Keratinocyte (primary cell): ENCODE data around the gene INO80E. TPM values are rescaled to one million over a fixed set of nuclear protein-coding genes. Genes with fewer than 3 reads are reported as not detected.
A peak's percentile ranks its signal among the peaks of the same experiment; 100 is the strongest.

Experiments used
- DNase-seq: peaks from one replicate; pipeline ENCODE4 v3.0.0-alpha.2; 2011; ENCODE audit warnings: low read depth, missing footprints, low spot score
- FAIRE-seq: peaks from 2 replicates; lab custom pipeline; 2011; peaks lifted over from hg19 to GRCh38; lab: Jason Lieb, UNC
- H2AFZ ChIP-seq: 2 replicates; pipeline ENCODE4 v1.6.0; 2012; ENCODE audit warnings: low read length, control low read depth, inconsistent platforms; ENCODE audit not compliant: control insufficient read depth
- H3K27ac ChIP-seq: 2 replicates; pipeline ENCODE4 v1.5.1; 2011; ENCODE audit warnings: low read length; ENCODE audit not compliant: control insufficient read depth, insufficient read depth
- H3K27me3 ChIP-seq: 3 replicates; pipeline ENCODE4 v1.6.0; 2011; ENCODE audit warnings: low read length; ENCODE audit not compliant: control insufficient read depth, insufficient read depth; ENCODE audit errors: extremely low read depth
- H3K36me3 ChIP-seq, 2 experiments: 2 replicates in 1 of 2; 3 replicates in 1 of 2; pipeline ENCODE4 v1.5.1; 2011; ENCODE audit warnings: low read length in 2 of 2, mild to moderate bottlenecking in 1 of 2; ENCODE audit not compliant: control insufficient read depth in 2 of 2, insufficient read depth in 2 of 2; ENCODE audit errors: extremely low read depth in 1 of 2
- H3K4me1 ChIP-seq: 3 replicates; pipeline ENCODE4 v1.5.1; 2011; ENCODE audit warnings: low read length; ENCODE audit not compliant: control insufficient read depth, insufficient read depth; ENCODE audit errors: extremely low read depth
- H3K4me2 ChIP-seq: 3 replicates; pipeline ENCODE4 v1.6.0; 2011; ENCODE audit warnings: low read depth, low read length; ENCODE audit not compliant: control insufficient read depth, insufficient read depth; ENCODE audit errors: extremely low read depth
- H3K4me3 ChIP-seq, 3 experiments: fragments of 200-600 bp in 1 of 3; sonication (generic) in 1 of 3; 2 replicates in 2 of 3; 3 replicates in 1 of 3; pipeline ENCODE4 v1.5.1; 2011 to 2016; ENCODE audit warnings: low read length in 3 of 3, mild to moderate bottlenecking in 3 of 3, control low read depth in 2 of 3, inconsistent platforms in 1 of 3, low read depth in 1 of 3, mixed read lengths in 1 of 3, mixed run types in 1 of 3, moderate library complexity in 1 of 3; ENCODE audit not compliant: control insufficient read depth in 2 of 3, insufficient read depth in 2 of 3; ENCODE audit errors: extremely low read depth in 1 of 3
- H3K79me2 ChIP-seq: 2 replicates; pipeline ENCODE4 v1.6.0; 2012; ENCODE audit warnings: low read length; ENCODE audit not compliant: control insufficient read depth, insufficient read depth
- H3K9ac ChIP-seq: 3 replicates; pipeline ENCODE4 v1.6.0; 2011; ENCODE audit warnings: low read length; ENCODE audit not compliant: control insufficient read depth, insufficient read depth; ENCODE audit errors: extremely low read depth
- H3K9me1 ChIP-seq: 3 replicates; pipeline ENCODE4 v1.6.0; 2011; ENCODE audit warnings: low read length; ENCODE audit not compliant: control insufficient read depth, insufficient read depth; ENCODE audit errors: extremely low read depth
- H3K9me3 ChIP-seq: 2 replicates; pipeline ENCODE4 v1.5.1; 2012; ENCODE audit warnings: low read depth, low read length; ENCODE audit not compliant: control insufficient read depth
- H4K20me1 ChIP-seq: 3 replicates; pipeline ENCODE4 v1.6.0; 2011; ENCODE audit warnings: low read length; ENCODE audit not compliant: control insufficient read depth, insufficient read depth; ENCODE audit errors: extremely low read depth
- CTCF ChIP-seq, 3 experiments: IDR thresholded peaks in 1 of 3; conservative IDR thresholded peaks in 1 of 3; optimal IDR thresholded peaks in 1 of 3; 2 replicates in 2 of 3; 3 replicates in 1 of 3; pipeline versions ENCODE3 to v1.5.1; 2011; ENCODE audit warnings: low read length in 3 of 3, mild to moderate bottlenecking in 3 of 3, moderate library complexity in 2 of 3, control low read depth in 1 of 3, inconsistent platforms in 1 of 3; ENCODE audit not compliant: insufficient read depth in 2 of 3; ENCODE audit errors: extremely low read depth in 1 of 3
- EZH2 ChIP-seq: IDR thresholded peaks from one replicate; pipeline ENCODE4 v1.6.1; 2012; ENCODE audit warnings: inconsistent platforms, mild to moderate bottlenecking, low read length, moderate library complexity
- dilution Hi-C: fragments of 300-500 bp; cut with MboI; formaldehyde crosslinking; loops from one replicate; pipeline ENCODE4 v1.7.0; 2020; ENCODE audit warnings: low sequenced_read_pairs; ENCODE audit not compliant: extremely low pct_ligation_motif_present
- polyA plus RNA-seq, 5 experiments: library from polyadenylated mRNA; depleted of rRNA in 3 of 5; stranded (reverse) in 3 of 5; stranded (forward) in 1 of 5; unstranded in 1 of 5; fragments of >200 nt; gene quantifications; 1 replicate in 1 of 5; 2 replicates in 3 of 5; 3 replicates in 1 of 5; pipeline versions ENCODE4 v1.2.1 to v1.2.3, GENCODE V29; 2011 to 2012; ENCODE audit warnings: missing spikeins in 2 of 5, low read depth in 1 of 5, low replicate concordance in 1 of 5

The INO80E gene
- polyA plus RNA-seq, 1 donor (not counting 4 experiments of a cell fraction or from before 2014, with no cell fraction given) = 26.7 TPM

- no peak for TF ChIP-seq CTCF (optimal IDR thresholded peaks at IDR 0.05 in 1 of 3, IDR thresholded peaks at IDR 0.05 in 1 of 3, conservative IDR thresholded peaks at IDR 0.05 in 1 of 3; ENCODE audit: extremely low read depth in 1 of 3, insufficient read depth in 2 of 3, low read length in 3 of 3)
- no peak for TF ChIP-seq EZH2
- Histone ChIP-seq H2AFZ (no peak overlapping the region), H3K4me1 (peaks cover 24% of the 10 kb centered on the region), H3K9ac (peak overlapping the region; percentile 95), H3K4me2 (peak overlapping the region; percentile 89), H3K79me2 (peaks cover 10% of the 10 kb centered on the region), H3K9me1 (no peaks in the 10 kb centered on the region), H3K27ac (peak overlapping the region; percentile 98), H4K20me1 (no peaks in the 10 kb centered on the region), H3K36me3 (peaks cover 19 to 34% of the 10 kb centered on the region in 2 experiments), H3K4me3 (peak overlapping the region in 2 of 3 experiments; percentile 92 to 99), H3K27me3 (no peaks in the 10 kb centered on the region), H3K9me3 (no peaks in the 10 kb centered on the region)
- FAIRE-seq (no peak), DNase-seq (no peak)
- dilution Hi-C loops = no loop called here
Measured at GRCh38 chr16:29993903-29994599, 2.0 kb upstream of the INO80E start.

GRCh38 chr16:29994600-29995323 is 1.3 kb upstream of the INO80E start:
- H3K4me1 ChIP-seq = peaks cover 24% of the 10 kb centered on the region
- peak overlapping the region; percentile 98 for H3K27ac ChIP-seq
- TF ChIP-seq EZH2 = no peak
- no peak for TF ChIP-seq CTCF (optimal IDR thresholded peaks at IDR 0.05 in 1 of 3, IDR thresholded peaks at IDR 0.05 in 1 of 3, conservative IDR thresholded peaks at IDR 0.05 in 1 of 3; ENCODE audit: extremely low read depth in 1 of 3, insufficient read depth in 2 of 3, low read length in 3 of 3)
- H3K79me2 ChIP-seq = peaks cover 10% of the 10 kb centered on the region
- peak overlapping the region; percentile 89 for H3K4me2 ChIP-seq
- H3K27me3 ChIP-seq = no peaks in the 10 kb centered on the region
- peaks cover 19 to 31% of the 10 kb centered on the region in 2 experiments for H3K36me3 ChIP-seq
- FAIRE-seq (peak; percentile 78), DNase-seq (peak; percentile 68)
- H2AFZ ChIP-seq = peak overlapping the region; percentile 96
- peak overlapping the region; percentile 67 to 99 (median 92) for H3K4me3 ChIP-seq
- H4K20me1 ChIP-seq = no peaks in the 10 kb centered on the region
- peak overlapping the region; percentile 95 for H3K9ac ChIP-seq
- dilution Hi-C loops = no loop called here
- no peaks in the 10 kb centered on the region for H3K9me3 ChIP-seq
- no peaks in the 10 kb centered on the region for H3K9me1 ChIP-seq
